ENCODE data around the gene SPAG16.

DNA sequence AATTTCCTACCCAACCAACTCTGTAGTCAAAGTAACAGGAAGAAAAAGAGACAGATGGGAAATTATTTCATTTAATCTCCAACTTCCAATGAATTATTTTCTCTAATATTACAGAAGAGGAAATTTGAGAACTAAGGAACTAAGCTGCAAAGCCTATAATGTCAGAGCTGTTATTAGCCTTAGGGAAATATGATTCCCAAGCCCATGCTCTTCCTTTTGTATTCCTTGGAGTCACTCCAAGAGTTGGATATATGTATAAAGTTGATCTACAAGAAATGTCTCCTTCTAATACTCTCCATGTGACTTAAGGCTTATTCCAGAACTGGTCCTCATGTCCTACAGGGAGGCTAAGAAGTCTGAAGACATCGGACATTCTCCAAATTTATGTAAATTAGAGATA is 1095.0 kb downstream of the SPAG16 start:
- TF ChIP-seq, protein P1, sequence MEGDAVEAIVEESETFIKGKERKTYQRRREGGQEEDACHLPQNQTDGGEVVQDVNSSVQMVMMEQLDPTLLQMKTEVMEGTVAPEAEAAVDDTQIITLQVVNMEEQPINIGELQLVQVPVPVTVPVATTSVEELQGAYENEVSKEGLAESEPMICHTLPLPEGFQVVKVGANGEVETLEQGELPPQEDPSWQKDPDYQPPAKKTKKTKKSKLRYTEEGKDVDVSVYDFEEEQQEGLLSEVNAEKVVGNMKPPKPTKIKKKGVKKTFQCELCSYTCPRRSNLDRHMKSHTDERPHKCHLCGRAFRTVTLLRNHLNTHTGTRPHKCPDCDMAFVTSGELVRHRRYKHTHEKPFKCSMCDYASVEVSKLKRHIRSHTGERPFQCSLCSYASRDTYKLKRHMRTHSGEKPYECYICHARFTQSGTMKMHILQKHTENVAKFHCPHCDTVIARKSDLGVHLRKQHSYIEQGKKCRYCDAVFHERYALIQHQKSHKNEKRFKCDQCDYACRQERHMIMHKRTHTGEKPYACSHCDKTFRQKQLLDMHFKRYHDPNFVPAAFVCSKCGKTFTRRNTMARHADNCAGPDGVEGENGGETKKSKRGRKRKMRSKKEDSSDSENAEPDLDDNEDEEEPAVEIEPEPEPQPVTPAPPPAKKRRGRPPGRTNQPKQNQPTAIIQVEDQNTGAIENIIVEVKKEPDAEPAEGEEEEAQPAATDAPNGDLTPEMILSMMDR (IDR thresholded peaks at IDR 0.05), result no peak
- no peak for TF ChIP-seq POLR2A (IDR thresholded peaks at IDR 0.05)
